ENCODE measurements around the gene NTF4.
A peak's percentile ranks its signal among the peaks of the same experiment; 100 is the strongest.

The NTF4 gene, protein sequence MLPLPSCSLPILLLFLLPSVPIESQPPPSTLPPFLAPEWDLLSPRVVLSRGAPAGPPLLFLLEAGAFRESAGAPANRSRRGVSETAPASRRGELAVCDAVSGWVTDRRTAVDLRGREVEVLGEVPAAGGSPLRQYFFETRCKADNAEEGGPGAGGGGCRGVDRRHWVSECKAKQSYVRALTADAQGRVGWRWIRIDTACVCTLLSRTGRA

DNA sequence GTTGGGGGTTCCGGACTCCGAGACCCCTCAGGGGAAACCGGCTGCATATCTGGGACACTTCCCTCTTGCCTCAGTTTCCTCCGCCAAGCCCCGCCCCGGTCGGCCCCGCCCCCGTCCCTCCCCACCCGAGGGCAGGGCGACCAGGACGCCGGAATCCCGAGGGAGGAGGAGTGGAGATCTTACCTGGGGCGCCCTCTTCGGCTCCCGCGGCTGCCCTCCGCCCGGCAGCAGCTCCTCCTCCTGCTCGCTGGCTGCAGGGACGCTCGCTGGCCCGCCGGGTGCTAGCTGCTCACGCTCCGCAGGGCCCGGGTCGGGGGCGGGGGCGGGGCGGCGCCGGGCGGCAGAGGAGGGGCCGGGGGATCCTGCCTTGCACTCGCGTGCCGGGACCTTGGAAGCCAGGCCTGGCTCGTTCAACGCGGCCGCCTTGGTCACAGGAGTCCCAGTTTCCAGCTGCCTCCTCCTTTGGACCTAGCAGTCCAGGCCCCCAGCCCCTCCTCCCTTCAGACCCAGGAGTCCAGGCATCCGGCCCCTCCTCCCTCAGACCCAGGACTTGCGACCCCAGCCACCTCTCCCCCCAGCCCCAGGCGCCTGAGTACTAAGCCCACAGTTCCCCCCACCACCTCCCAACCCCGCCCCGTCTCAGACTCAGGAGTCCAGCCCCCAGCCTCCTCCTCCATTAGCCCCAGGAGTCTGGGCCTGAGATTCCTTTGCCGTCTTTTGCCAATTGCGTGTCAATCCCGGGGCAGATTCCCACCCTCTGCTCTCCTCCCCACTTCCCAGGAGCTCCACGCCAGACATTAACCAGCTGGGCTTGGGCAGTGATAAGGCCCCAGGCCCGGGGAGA lies at the start of gene NTF4:
Gene NTF4 (minus strand): TSS at position 51 of the 844 bp plus-strand sequence. CDS start 2,821 bp downstream, outside the sequence.
- no peak for DNase-seq

DNA sequence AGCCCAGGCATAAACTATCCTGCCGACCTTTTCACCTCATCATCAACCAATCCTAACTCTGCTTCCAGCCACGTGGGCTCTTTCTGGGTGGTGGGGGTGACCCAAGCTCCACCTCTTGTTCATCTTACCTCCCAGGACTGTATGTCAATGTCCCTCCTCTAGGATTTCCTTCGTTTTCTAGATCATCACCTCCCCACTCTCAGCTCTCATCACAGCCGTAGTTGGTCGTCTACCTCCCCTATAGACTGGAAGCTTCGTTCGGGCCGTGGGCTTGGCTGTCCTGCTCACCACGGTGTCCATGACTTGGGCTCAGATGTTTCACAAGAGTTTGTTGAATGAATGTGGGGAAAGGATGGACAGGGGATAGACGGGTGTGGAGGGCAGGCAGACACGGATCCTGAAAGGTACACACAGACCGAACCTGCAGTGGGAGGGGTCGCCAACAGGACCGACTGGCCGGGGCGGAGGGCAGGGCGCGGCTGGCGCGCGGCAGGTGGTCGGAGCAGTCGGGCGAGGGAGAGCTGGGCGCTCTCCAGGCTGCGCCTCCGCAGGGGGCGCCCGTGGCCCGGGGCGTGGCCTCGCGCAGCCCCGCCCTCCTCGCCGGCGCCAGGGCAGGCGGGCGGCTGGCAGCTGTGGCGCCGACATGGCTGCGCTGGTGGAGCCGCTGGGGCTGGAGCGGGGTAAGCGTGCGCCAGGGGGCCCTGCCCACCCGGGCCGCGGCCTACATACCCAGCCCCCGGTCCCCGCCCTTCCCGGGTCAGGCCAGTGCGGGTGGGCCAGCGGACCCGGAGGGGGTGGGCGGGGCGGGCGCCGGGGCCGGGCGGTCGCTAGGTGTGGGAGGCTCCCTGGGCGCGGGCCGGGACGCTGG lies 49.4 kb upstream of the NTF4 start, which contains the start of gene LIN7B:
Gene LIN7B (plus strand): TSS at position 609 of the 868 bp plus-strand sequence. CDS start 35 bp downstream, at position 644.
- DNase-seq = peak; percentile 81

DNA sequence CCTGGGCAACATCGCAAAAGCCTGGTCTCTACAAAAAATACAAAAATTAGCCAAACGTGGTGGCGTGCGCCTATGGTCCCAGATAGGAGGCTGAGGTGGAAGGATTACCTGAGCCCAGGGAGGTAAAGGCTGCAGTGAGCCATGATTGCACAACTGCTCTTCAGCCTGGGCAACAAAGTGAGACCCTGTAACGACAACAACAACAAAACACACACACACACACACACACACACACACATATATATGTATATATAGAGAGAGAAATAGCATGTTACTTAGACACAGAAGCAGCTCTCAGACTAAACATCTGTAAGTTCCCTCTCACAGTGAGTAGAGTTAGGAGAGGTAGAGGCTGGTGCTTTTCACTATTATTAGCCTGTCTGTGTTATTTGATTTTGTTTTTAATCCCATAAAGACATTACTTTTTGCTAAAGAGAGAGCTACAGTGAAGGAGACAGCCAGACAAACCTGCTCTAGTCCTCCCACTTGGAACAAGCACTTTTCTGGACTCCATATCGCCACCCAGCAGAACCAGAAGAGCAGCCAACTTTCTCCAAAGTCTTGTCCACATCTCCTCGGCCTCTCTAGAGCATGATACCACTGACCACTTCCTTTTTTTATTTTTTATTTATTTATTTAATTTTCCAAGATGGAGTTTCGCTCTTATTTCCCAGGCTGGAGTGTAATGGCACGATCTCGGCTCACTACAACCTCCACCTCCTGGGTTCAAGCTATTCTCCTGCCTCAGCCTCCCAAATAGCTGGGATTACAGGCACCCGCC lies 46.8 kb upstream of the NTF4 start:
- no peak for DNase-seq

DNA sequence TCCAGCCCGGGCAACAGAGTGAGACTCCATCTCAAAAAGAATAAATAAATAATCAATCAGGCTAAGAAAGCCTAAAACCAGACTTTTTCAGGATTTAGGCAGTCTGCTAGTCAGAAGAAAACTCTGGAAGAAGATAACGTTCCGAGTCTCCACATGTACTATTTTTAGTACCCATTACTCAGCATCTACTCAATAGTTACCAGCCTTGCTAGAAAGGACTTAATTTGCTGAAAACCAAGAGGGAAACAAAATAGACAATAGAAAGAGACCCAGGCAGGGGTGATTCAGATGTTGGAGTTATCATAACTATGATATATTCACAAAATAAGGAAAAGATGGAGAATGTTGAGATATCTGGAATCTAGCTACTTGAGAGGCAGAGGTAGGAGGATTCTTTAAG lies 45.9 kb upstream of the NTF4 start:
- no peak for DNase-seq

DNA sequence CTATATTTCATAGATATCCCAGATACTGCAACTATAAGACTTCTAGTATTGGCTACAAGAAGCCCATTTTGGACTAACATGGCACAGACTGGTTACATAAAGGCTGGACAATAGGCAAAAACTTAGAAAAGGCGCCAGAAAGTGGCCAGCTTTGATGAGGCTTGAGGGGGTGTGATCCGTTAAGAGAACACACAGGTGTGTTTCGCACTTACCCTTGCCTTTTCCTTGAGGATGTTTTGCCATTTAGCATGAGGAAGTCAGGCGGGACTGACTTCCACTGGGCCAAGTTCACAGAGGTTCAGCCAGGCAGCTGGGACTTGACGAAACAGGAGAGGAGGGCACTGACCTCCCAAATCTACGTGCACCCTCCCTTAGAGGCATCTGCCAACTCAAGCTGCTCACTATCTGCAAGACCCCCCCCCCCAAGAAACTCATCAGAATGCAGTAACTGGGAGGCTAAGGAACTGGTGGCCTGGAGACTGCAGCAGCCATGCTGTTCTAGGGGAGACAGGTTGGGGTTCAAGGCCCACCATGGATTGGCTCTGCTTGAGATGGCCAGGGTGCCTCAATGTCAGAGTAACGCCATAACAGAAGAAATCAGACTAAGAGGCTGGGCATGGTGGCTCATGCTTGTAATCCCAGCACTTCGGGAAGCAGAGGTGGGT lies 45.1 kb upstream of the NTF4 start:
- no peak for DNase-seq

DNA sequence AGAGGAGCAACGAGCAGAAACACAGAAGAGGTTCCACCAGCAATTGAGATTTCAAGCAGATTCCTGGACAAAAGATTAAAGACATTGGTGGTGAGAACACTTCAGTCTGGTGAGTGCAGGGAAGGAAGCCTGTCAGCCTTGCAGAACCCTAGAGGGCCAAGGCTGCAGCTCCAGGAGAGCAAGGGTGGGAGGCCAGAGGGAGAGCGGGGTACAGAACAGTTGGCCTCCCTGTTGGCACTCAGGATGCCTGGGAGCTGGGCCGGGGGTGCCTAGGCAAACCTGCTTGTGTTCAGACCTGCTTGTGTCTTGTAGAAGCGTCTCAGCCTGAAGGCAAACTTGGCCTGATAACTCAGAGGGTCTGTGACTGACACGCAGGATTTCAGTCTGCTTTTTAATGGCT lies 44.4 kb upstream of the NTF4 start:
- DNase-seq = no peak

DNA sequence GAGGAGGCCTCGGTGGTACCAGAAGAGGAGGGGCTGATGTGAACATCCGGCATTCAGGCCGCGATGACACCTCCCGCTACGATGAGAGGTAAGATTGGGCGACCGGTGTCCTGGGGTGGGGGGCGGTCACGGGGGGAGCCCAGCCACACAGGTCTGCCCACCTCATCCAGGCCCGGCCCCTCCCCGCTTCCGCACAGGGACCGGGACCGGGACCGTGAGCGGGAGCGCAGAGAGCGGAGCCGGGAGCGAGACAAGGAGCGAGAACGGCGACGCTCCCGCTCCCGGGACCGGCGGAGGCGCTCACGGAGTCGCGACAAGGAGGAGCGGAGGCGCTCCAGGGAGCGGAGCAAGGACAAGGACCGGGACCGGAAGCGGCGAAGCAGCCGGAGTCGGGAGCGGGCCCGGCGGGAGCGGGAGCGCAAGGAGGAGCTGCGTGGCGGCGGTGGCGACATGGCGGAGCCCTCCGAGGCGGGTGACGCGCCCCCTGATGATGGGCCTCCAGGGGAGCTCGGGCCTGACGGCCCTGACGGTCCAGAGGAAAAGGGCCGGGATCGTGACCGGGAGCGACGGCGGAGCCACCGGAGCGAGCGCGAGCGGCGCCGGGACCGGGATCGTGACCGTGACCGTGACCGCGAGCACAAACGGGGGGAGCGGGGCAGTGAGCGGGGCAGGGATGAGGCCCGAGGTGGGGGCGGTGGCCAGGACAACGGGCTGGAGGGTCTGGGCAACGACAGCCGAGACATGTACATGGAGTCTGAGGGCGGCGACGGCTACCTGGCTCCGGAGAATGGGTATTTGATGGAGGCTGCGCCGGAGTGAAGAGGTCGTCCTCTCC lies 43.2 kb upstream of the NTF4 start:
- no peak for DNase-seq

DNA sequence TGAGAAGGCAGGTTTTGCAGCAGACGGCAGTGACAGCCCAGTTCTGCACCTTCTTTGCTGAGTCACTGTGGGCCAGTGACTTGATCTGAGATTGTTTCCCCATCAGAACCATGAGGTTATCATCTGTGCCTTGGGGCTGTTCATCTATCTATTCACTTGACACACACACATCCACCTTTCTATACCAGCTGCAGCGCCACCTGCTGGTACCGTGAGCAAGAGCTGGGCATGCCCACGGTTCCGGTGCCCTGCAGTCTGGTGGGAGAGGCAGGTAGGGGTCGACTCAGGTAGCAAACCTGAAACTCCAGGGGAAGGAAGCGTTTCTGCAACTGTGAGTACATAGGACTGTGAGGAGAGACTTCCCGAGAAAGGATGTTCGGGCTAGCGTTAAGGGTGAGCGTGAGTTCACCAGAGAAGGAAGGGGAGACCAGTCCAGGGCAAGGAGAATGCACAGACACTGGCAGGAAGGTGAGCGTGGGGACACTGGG lies 42.1 kb upstream of the NTF4 start:
- peak; percentile 75 for DNase-seq

DNA sequence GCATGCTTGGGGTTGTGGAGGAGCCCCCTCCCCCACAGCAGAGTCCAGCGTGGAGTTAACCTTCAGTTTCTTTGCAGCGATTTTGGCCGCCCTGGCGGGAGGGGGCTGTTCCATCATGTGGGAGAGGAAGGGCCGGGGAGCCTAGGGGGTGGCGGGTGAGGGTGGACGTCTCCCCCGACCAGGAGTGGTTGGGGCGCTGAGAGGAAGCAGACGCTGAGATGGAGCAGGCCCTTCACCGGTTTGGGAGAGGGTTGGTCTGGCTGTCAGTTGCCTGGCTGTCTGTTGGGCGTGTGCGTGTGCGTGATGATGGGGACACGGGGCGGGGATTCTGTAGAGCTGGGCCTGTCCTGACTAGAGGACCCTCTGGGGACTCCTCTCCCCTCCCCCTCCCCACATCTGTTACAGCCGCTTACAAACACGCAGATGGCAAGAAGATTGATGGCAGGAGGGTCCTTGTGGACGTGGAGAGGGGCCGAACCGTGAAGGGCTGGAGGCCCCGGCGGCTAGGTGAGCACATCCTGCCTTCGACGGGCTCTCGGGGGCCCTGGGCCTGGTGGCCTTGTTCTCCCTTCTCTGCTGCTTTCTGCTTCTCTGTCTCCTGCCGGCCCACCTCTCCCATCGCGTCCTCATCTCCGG lies 39.7 kb upstream of the NTF4 start:
- DNase-seq = no peak

DNA sequence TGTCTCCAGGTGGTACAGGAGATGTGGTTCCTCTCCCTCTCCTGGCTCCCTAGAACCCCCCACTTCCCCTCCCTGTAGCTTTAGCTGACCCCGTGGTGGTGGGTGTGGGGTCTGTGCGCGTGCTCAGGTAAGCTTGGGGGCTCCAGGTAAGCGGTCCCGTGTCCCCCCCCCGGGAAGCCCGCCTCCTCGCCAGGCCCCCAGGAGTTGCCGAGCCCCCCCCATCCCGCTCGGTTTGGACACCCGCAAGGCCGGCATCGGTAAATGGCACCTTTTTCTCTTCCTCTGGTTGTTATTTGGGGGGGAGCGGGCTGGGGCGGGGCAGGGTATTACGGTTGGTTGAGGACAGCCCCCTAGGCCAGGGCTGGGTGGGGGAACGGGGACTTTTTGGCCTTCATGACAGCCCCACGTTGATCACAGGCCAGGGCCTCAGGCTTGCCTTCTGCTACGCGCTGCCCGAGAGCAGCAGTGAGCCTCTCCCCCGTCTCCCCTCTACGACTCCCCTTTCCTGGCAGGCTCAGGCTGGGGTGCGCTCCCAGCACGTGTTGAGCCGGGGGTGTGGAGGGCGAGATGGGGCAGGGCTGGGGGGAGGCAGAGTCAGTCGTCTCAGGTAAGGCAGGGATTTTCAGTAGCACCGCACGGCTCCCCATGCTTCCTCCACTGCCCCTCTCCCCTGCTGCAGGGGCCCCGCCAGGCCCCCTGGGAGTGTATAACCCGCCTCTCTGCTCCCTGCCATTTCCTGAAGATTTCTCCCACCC lies 38.9 kb upstream of the NTF4 start:
- DNase-seq = no peak

DNA sequence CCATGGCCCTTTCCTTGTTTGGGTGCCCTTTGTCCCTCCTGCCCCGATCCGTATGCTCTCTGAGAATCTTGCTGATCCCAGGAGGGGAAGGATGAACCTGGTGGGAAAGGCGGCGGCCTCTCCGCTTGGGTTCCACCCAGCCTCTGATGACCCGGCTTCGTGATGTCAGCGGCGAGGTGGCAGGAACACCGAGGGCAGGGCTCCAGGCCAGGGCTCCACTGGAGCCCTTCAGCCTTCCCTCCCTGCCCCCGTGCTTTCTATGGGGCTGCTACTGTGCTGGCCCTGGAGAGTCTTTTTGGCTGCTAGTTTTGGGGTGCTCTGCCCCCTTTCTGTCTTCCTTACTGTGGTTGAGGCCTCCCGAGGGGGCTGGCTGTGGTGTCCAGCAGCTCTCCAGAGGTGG lies 37.7 kb upstream of the NTF4 start:
- DNase-seq = no peak

DNA sequence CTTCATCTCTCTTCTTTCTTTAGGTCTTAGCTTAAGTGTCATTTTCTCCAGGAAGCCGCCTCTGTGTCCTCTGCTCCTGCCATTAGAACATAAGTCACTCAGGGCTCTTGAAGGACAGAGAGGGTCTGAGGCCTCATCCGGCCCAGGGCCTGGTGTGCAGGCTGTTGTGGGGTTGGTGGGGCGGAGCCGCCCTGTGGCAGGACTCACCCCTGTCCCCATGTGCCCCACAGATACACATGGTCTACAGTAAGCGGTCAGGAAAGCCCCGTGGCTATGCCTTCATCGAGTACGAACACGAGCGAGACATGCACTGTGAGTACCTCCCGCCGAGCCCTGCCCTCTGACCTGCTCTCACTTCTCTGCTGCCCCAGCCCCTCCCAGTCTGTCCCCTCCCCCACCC lies 36.5 kb upstream of the NTF4 start:
- DNase-seq = no peak

DNA sequence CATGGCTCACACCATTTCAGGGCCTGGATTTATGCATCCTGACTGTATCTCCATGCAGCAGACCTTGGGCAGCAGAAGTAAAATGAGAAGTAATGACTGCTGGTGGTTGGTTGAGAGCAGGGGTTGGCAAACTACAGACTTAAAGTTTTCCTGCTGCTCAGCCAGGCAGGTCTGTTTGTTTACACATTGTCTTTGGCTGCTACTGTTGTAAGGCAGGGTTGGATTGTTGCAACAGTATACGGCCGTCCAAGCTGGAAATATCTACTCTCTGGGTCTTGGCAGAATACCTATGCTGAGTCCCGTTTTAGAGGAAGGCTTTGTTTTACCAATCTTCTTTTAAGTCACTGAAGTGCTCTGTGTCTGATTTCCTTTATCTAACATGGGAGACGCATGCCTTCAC lies 34.2 kb upstream of the NTF4 start:
- no peak for DNase-seq

DNA sequence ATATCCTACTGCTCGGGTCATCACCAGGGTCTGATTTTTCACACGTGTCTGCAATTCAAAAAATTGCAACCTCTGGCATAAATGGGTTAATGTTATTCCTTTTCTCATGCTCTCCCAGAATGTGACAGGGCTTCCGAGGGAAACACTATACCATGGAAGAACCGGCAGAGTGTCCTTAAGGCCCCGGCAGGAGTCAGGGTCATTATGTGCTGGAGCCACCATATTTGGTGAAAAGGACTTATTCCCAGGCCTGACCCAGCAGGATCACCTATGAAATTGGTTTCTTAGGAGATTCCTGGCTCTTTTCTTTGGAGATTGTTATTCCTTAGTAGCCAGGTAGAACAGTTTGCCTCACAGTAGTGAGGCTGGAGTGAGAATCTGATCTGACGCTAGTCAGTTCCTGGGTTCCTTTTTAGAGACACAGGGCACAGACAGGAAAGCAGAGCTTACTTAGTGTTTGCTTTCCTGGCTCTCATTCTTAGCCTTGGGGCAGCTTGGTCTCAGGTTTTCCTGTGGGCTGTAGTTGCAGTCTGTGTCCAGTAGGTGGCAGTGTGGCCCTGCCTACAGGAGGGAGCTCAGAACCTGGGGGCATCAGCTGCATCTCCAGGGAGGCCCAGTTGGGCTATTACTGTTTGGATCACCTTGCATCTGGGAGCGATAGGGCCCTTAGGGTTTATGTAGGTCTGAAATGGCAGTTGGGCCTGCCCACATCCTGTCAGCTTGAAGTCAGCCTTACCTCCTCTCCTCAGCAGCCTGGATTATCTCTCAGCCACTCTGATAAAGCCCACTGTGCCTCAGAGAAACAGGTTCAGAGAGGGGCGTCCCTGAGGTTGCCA lies 33.1 kb upstream of the NTF4 start:
- DNase-seq = peak; percentile 82

DNA sequence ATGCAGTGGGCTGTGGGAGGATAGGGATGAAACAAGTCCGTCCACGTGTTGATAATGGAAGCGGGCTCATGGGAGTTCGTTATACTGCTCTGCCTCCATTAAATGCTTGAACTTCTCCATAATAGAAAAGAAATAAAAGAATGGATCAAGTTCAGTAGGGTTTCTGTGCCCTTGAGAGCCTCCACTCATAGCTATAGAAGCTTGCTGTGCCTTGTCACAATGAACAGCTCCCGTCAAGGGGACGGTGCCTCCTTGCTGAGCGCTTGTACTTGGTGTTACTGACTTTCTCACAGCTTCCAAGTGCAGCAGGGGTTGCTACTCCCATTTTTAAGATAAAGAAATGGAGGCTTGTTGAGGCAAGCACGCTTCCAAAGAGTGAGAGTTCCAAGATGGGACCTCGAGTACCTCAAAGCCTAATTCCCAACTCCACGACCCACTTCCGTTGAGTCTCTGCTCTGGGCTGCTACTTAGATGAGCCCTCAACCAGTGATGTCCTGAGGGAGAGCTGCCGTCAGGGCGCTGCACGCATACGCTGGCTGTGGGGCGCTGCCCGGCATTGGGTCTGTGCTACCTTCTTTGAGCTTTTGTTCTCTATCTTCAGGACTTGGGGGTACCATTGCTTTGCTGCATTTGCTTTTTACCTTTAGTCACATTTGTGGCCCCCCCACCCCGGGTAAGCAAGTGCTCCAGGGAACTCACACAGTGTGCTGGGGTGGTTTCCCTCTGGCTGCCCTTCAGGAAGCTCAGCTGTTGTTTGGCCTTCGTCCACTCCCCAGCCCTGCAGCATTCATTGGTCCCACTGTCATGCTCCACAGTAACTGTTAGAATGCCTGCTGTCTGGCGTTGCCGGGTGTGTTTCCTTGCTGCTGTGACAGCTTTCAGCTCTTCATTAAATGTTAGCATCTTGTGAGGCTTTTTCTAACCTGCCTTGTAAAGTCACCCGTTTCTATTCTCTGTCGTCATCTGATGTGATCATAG lies 30.2 kb upstream of the NTF4 start:
- DNase-seq = no peak

DNA sequence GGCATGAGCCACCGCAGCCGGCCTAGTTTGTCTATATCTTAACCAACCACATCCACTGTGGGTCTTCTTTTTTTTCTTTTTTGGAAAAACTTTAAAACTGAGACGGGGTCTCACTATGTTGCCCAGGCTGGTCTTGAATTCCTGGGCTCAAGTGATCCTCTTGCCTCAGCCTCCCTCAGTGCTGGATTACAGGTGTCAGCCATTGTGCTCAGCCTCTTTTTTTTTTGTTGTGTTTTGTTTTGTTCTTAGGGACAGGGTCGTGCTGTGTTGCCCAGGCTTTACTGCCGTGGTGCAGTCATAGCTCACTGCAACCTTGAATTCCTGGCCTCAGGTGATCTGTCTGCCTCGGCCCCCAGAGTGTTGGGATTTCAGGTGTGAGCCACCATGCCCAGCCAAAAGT lies 28.1 kb upstream of the NTF4 start:
- DNase-seq = no peak

DNA sequence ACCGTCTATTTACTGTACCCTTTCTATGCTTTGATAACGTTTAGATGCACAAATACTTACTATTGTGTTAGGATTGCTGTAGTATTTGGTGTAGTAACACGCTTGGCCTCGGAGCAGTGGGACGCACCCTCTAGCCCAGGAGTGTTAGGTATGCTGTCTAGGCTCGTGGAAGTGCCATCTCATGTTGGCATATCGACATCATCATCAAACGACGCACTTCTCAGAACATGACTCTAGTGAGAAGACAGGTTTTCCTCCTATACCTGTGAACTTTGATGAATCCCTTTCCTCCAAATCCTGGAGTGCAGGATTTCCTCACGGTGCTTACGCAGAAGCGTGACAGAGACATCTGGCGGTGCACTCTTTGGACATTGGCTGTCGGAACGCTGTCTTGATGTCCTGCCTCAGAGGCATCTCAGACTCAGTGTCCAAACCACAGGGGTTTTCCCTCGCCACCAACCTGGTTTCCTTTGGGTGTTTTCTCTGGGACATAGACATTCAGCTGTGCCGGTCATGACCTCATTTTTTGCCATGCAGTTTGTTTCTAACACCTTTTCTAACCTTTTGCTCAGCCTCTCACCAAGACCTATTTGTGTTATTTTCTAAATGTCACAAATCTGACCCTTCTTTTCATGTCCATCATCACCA lies 26.9 kb upstream of the NTF4 start:
- DNase-seq = no peak
